K562 (cell line): ENCODE data around the gene MAP9. TPM values are rescaled to one million over a fixed set of nuclear protein-coding genes. Genes with fewer than 3 reads are reported as not detected.

Experiments
- ATAC-seq: fragments of 200-7000 bp; cut with Tn5 transposase; 3 replicates; pipeline ENCODE4 v1.9.1; 2020; ENCODE audit warnings: moderate library complexity
- BruUV-seq: library from RNA; stranded (reverse); fragments of 400-500 nt; replicated peaks from 2 replicates; lab custom pipeline; 2021; lab: Mats Ljungman, UMichigan
- CTCF ChIA-PET: fragments of 300-600 bp; formaldehyde crosslinking; extraction: SDS; loops from one replicate; lab custom pipeline; 2021; ENCODE audit warnings: low intra/inter-chr PET ratio; lab: Yijun Ruan, JAX
- POLR2A ChIA-PET: fragments of 300-600, 350-650 bp; sonication (Branson Sonifier 250); formaldehyde crosslinking; extraction: SDS; loops from one replicate; lab custom pipeline; 2021; ENCODE audit warnings: antibody characterized with exemption, inconsistent platforms; lab: Yijun Ruan, JAX
- DNase-seq, 4 experiments: peaks; one replicate each; pipeline versions ENCODE4 v3.0.0 to v3.0.0-alpha.2; 2011 to 2018; ENCODE audit warnings: low spot score in 3 of 4, mixed read lengths in 3 of 4; ENCODE audit errors: extremely low read depth in 1 of 4
- FAIRE-seq: peaks from 2 replicates; lab custom pipeline; 2011; peaks lifted over from hg19 to GRCh38; lab: Jason Lieb, UNC
- H2AFZ ChIP-seq: 2 replicates; pipeline ENCODE4 v1.6.0; 2011; ENCODE audit warnings: low read depth, low read length, control low read depth, inconsistent platforms
- H3K27ac ChIP-seq: fragments of 200-600 bp; 3 replicates; pipeline ENCODE4 v1.8.0; 2011; ENCODE audit warnings: low read depth, mild to moderate bottlenecking, control low read depth, inconsistent platforms, low read length, moderate library complexity, mixed read lengths; ENCODE audit errors: extremely low read depth
- H3K27me3 ChIP-seq, 2 experiments: fragments of 300-600 bp in 1 of 2; 2 replicates in 1 of 2; 3 replicates in 1 of 2; pipeline versions ENCODE4 v1.6.0 to v1.8.0; 2011; ENCODE audit warnings: inconsistent platforms in 2 of 2, low read length in 2 of 2, mild to moderate bottlenecking in 1 of 2, mixed read lengths in 1 of 2, moderate library complexity in 1 of 2; ENCODE audit not compliant: control insufficient read depth in 2 of 2, insufficient read depth in 2 of 2
- H3K36me3 ChIP-seq: fragments of 300-600 bp; 3 replicates; pipeline ENCODE4 v1.8.0; 2011; ENCODE audit warnings: mild to moderate bottlenecking, low read length, inconsistent platforms; ENCODE audit not compliant: control insufficient read depth, insufficient read depth
- H3K4me1 ChIP-seq, 2 experiments: fragments of 200-600 bp in 1 of 2; replicated peaks in 1 of 2; 2 replicates in 1 of 2; 3 replicates in 1 of 2; pipeline versions ENCODE4 v1.5.1 to v1.8.0; 2011; ENCODE audit warnings: inconsistent platforms in 2 of 2, low read length in 2 of 2, mild to moderate bottlenecking in 1 of 2, mixed read lengths in 1 of 2, moderate library complexity in 1 of 2; ENCODE audit not compliant: control insufficient read depth in 2 of 2, insufficient read depth in 2 of 2
- H3K4me2 ChIP-seq: 2 replicates; pipeline ENCODE4 v1.6.1; 2011; ENCODE audit warnings: low read length, control low read depth, inconsistent platforms, mixed read lengths; ENCODE audit not compliant: insufficient read depth
- H3K4me3 ChIP-seq: fragments of 200-600 bp; sonication (generic), shearing (Covaris generic); 2 replicates; pipeline ENCODE4 v1.5.1; 2016; ENCODE audit warnings: control low read depth, inconsistent platforms
- H3K79me2 ChIP-seq: fragments of 200-600 bp; 3 replicates; pipeline ENCODE4 v1.8.0; 2011; ENCODE audit warnings: low read length, inconsistent platforms; ENCODE audit not compliant: control insufficient read depth, insufficient read depth
- H3K9ac ChIP-seq, 2 experiments: 2 replicates each; pipeline versions ENCODE4 v1.6.0 to v1.6.1; 2011; ENCODE audit warnings: low read depth in 2 of 2, low read length in 2 of 2, control low read depth in 1 of 2, inconsistent platforms in 1 of 2, mild to moderate bottlenecking in 1 of 2, mixed read lengths in 1 of 2; ENCODE audit not compliant: insufficient read depth in 1 of 2
- H3K9me1 ChIP-seq: one replicate; pipeline ENCODE4 v1.6.0; 2011; ENCODE audit warnings: inconsistent platforms, mild to moderate bottlenecking, low read length, moderate library complexity; ENCODE audit not compliant: control insufficient read depth, insufficient read depth
- H3K9me3 ChIP-seq: replicated peaks from 2 replicates; pipeline ENCODE4 v1.5.1; 2011; ENCODE audit warnings: low read depth, low read length, inconsistent platforms; ENCODE audit not compliant: control insufficient read depth, insufficient read depth
- H4K20me1 ChIP-seq: replicated peaks from 2 replicates; pipeline ENCODE4 v1.6.1; 2011; ENCODE audit warnings: low read length, inconsistent platforms, mixed read lengths; ENCODE audit not compliant: control insufficient read depth, insufficient read depth
- MCM2 ChIP-seq: fragments of 450-650 bp; IDR thresholded peaks from 2 replicates; pipeline ENCODE4 v1.6.1; 2017; ENCODE audit warnings: low read depth, mild to moderate bottlenecking
- POU5F1 ChIP-seq: fragments of 150-350 bp; IDR thresholded peaks from 2 replicates; pipeline ENCODE4 v1.6.1; 2014; ENCODE audit warnings: borderline replicate concordance, low read length, low read depth, mild to moderate bottlenecking; ENCODE audit not compliant: partially characterized antibody
- RBM39 ChIP-seq: fragments of 200-400 bp; formaldehyde crosslinking; optimal IDR thresholded peaks from 2 replicates; pipeline ENCODE3; 2018; ENCODE audit warnings: low read depth, low read length
- ZC3H4 ChIP-seq: sonication (generic); formaldehyde crosslinking; IDR thresholded peaks from 2 replicates; pipeline ENCODE4 v1.9.0; 2021; ENCODE audit warnings: missing genetic modification reagents, borderline replicate concordance
- ZNF75A ChIP-seq: fragments of 450-650 bp; formaldehyde crosslinking; IDR thresholded peaks from 2 replicates; pipeline ENCODE4 v1.4.0; 2020; ENCODE audit warnings: mild to moderate bottlenecking
- WGBS: fragments of 100-300 bp; shearing (Covaris generic); methylation state at CpG from one replicate; pipeline ENCODE4 v1.1.6; 2016; ENCODE audit warnings: low coverage, mixed read lengths; ENCODE audit not compliant: insufficient coverage; ENCODE audit errors: missing lambda C conversion rate; 5-methylcytosine and 5-hydroxymethylcytosine counted together
- in situ Hi-C: fragments of 300-500 bp; cut with MboI; formaldehyde crosslinking; loops from 4 replicates; pipeline ENCODE4 v1.15.0; 2018; ENCODE audit warnings: inconsistent platforms, mixed read lengths
- intact Hi-C: fragments of 100-400 bp; cut with micrococcal nuclease; formaldehyde crosslinking; loops from 2 replicates; pipeline ENCODE4 v1.14.2; 2022
- polyA plus RNA-seq, 8 experiments: library from polyadenylated mRNA; depleted of rRNA in 4 of 8; stranded (reverse) in 5 of 8; unstranded in 3 of 8; fragments of >200 nt; fragmentation: Nextera tagmentation in 2 of 8; fragmentation: Illumina TruSeq in 1 of 8; extraction: Ambion mirVana in 2 of 8; extraction: Trizol in 1 of 8; gene quantifications; 2 replicates each; pipeline versions ENCODE4 v1.2.1 to v1.2.3, GENCODE V29; 2011 to 2014; ENCODE audit warnings: inconsistent platforms in 1 of 8, missing spikeins in 1 of 8
- total RNA-seq, 7 experiments: library from RNA; depleted of rRNA in 6 of 7; stranded (reverse); fragments of >200 nt in 6 of 7; fragmentation: Illumina TruSeq in 2 of 7; extraction: Trizol in 2 of 7; gene quantifications; 2 replicates each; pipeline versions ENCODE4 v1.2.1 to v1.2.3, GENCODE V29; 2011 to 2021; ENCODE audit warnings: low replicate concordance in 1 of 7
- TF ChIP-seq, protein P1 (sequence below), 2 experiments: IDR thresholded peaks; 2 replicates each; pipeline ENCODE4 v1.6.1; 2011; ENCODE audit warnings: borderline replicate concordance in 1 of 2, control low read depth in 1 of 2, low read depth in 1 of 2, low read length in 1 of 2, mild to moderate bottlenecking in 1 of 2, mixed read lengths in 1 of 2, moderate library complexity in 1 of 2; ENCODE audit not compliant: insufficient read depth in 1 of 2, insufficient read length in 1 of 2, poor library complexity in 1 of 2, severe bottlenecking in 1 of 2; ENCODE audit errors: extremely low read depth in 1 of 2

MAP9 gene
- total and polyA plus RNA-seq, 9 of the 15 experiments (the other 6 are each of a cell fraction or from before 2014, with no cell fraction given), result 0.04 to 0.09 TPM; not detected in 7

DNA sequence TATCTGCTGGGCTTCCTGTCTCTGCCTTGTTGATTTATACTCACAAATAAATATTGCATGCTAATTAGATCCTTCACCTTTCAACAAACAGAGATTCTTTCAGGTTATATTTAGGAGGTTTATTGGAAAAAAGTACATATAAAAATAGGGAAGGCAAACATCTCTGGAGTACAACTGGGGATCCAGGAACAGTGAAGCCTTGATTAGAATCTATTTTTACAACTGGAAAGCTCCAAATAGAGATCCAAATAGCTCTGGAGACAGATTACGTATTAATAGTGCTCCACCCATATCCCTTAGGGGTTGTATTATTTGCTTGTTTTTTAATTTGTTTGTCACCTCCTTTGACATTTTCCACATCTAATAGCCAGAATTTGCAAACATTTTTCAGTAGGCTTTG, 46.9 kb upstream of the MAP9 start:
- no peaks in the 10 kb centered on the region for H3K79me2 ChIP-seq
- H3K9me1 ChIP-seq, result no peaks in the 10 kb centered on the region
- H3K9me3 ChIP-seq, result no peaks in the 10 kb centered on the region
- no peaks in the 10 kb centered on the region for H3K4me1 ChIP-seq
- no peaks in the 10 kb centered on the region for H3K27me3 ChIP-seq
- no peak for TF ChIP-seq ZC3H4 (CRISPR knock-in tag)
- TF ChIP-seq, protein P1, sequence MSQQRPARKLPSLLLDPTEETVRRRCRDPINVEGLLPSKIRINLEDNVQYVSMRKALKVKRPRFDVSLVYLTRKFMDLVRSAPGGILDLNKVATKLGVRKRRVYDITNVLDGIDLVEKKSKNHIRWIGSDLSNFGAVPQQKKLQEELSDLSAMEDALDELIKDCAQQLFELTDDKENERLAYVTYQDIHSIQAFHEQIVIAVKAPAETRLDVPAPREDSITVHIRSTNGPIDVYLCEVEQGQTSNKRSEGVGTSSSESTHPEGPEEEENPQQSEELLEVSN (IDR thresholded peaks at IDR 0.05; ENCODE audit: borderline replicate concordance in 1 of 2, extremely low read depth in 1 of 2, insufficient read depth in 1 of 2, insufficient read length in 1 of 2, low read depth in 1 of 2, low read length in 1 of 2, poor library complexity in 1 of 2, severe bottlenecking in 1 of 2), result no peak
- no peak for TF ChIP-seq RBM39
- no peak for TF ChIP-seq POU5F1
- TF ChIP-seq MCM2, result no peak
- no peak for TF ChIP-seq ZNF75A
- H4K20me1 ChIP-seq, result no peaks in the 10 kb centered on the region
- ATAC-seq, result no peak
- no peak overlapping the region for H3K27ac ChIP-seq
- ChIA-PET POLR2A (no interaction called here), CTCF (no interaction called here)
- no peak overlapping the region for H3K4me2 ChIP-seq
- no TSS peak for BruUV-seq
- FAIRE-seq, result no peak
- no peak overlapping the region for H2AFZ ChIP-seq
- intact Hi-C loops (no loop called here), in situ Hi-C loops (no loop called here)
- H3K36me3 ChIP-seq, result no peaks in the 10 kb centered on the region
- H3K9ac ChIP-seq, result no peak overlapping the region
- WGBS, result 6% methylated on average over 1 of the region's 1 CpG
- no peak for DNase-seq
- no peak overlapping the region for H3K4me3 ChIP-seq
